GM18519 (cell line): ENCODE measurements around the gene ERMAP.
A peak's percentile ranks its signal among the peaks of the same experiment; 100 is the strongest.

Experiments
- ATAC-seq: cut with Tn5 transposase; IDR thresholded peaks from one replicate; pipeline ENCODE4 v1.9.1; 2021; ENCODE audit warnings: mild to moderate bottlenecking, moderate library complexity; ENCODE audit not compliant: unreplicated experiment, low FRiP score

Gene ERMAP, protein sequence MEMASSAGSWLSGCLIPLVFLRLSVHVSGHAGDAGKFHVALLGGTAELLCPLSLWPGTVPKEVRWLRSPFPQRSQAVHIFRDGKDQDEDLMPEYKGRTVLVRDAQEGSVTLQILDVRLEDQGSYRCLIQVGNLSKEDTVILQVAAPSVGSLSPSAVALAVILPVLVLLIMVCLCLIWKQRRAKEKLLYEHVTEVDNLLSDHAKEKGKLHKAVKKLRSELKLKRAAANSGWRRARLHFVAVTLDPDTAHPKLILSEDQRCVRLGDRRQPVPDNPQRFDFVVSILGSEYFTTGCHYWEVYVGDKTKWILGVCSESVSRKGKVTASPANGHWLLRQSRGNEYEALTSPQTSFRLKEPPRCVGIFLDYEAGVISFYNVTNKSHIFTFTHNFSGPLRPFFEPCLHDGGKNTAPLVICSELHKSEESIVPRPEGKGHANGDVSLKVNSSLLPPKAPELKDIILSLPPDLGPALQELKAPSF

DNA sequence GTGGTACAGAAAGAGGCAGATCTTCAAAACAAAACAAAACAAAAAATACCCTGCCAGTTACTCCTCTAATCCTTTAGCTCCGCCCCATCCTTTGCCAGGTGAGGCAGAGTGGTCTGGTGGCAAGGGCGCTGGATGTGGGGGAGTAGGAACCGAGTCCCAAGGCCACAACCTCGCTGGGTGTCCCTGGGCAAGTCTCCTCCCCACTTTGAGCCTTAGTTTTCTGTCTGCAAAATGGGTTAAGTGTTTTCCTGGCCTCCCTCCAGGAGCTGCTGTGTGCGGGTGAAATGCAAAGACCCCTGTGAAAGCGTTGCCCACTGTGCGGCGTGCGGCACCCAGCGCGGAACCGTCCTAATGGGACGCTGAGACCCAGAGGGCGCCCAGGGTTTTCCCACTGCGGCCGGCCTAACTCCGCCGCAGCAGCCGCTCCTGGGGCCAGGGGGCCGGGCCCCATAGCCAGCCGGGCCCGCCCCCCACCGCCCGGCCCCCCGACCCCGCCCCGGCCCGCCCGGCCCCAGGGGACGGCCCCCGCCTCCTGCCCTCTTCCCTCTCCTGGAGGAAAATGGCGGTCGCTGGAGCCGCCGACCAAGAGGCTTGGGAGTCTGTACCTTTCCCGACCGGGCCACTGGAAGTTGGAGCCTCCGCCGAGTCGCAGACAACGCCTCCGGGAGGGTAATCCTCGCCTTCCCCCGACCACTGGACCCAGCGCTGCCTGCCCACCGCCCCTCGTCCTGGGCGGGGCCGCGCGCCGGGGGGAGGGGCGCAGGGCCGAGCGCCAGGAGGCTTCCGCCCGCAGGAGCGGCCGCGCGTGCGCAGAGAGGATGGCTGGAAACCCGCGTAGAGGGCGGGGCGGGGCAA lies at the start of gene ERMAP, which contains the start of gene SVBP:
ERMAP (plus strand) TSS at position 538 of the 855 bp plus-strand sequence. CDS start 13,327 bp downstream, outside the sequence.
SVBP (minus strand) TSS at position 813 of the 855 bp plus-strand sequence. CDS start 853 bp downstream, outside the sequence.
- peak; percentile 73 for ATAC-seq

DNA sequence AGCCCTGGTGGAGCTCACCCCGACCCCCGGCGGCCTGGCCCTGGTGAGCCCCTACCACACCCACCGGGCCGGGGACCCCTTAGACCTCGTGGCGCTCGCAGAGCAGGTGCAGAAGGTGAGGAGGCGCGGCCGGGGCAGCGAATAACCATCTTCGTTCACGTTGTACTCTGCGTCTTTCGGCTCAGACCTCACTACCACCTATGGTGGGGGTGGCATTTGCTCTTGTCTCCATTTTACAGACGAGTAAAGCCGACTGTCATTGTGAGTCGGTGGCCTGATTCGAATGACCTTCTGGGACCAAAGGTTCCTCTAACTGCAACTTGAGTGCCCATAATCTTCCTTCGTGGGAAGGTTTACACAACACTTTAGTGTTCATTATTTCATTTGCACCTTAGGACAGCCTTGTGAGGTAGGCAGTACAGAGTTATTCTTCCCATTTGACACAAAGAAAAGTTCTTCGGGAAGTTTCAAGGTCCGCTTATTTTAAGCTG lies 49.4 kb upstream of the ERMAP start:
- no peak for ATAC-seq

DNA sequence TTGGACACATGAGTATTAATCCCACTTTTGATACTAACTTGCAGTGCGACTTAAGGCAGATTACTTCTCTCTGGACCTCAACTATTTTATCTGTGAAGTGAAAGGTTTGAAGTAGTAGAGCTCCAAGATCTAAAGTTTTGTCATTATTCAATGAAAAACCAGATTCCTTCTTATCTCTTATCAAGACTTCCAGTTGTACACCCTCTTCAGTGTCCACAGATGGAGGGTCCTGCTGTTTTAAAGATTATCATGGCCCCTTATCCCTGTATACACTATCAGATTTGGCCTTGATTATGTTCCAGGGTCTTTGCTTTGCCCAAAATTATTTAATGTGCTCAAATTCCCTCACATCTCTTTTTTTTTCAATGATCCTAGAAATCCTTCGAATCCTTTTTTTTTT lies 48.8 kb upstream of the ERMAP start:
- no peak for ATAC-seq

DNA sequence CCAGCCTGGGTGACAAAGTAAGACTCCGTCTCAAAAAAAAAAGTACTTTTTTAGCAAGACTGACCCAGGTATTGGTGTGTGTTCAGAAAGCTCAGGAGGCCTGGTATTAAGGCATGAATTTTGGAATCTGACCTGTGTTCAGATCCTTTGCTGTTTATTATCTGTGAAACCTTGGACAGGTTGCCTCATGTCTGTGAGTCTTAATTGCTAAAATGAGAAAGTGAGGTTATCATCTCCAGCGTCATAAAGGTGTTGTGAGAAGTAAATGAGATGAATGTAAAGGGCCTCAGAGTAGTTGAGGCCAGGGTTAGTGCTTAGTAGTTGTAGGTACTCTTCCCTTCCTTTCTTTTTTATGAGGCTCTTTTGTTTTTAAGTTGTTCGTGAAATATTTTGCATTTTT lies 47.1 kb upstream of the ERMAP start:
- no peak for ATAC-seq

DNA sequence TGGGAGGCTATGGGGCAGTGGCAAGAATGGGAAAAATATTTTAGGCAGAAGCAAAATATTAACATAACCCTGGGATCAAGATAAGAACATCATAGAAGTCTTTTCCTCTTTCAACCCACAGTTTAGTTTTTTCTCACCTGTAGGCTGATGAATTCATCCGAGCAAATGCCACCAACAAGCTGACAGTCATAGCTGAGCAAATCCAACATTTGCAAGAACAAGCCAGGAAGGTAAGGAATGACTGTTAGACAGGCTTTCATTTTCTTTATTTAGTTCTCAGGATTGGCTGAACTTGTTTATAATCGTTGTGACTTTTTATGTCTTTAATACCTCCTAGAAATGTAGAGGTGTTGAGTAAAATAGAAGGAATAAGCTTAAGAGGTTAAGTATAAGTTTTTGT lies 43.5 kb upstream of the ERMAP start:
- ATAC-seq: no peak

DNA sequence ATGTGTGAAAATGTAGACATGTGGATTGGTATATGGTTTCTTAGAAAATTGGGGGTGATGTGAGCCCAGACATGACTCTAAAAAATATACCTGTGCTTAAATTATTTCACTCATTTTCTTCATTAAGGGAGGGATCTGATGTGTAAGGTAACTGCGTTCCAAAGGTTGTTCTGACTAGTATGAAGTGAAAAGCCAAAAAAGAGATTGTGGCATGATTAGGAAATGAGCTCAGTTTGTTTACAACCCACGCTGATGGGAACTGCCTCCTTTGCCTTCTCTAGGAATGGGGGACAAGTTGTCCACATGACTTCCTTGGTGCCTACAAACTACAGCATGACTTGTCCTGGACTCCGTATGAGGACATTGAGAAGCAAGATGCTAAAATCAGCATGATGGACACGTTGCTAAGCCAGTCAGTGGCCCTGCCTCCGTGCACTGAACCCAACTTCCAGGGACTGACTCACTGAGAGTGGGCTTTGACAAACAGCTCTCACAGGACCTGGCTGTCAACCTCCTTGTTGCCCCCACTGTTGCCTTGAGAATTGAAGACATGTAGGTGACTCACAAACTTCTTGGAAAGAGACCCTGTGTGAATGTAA lies 41.9 kb upstream of the ERMAP start:
- no peak for ATAC-seq

DNA sequence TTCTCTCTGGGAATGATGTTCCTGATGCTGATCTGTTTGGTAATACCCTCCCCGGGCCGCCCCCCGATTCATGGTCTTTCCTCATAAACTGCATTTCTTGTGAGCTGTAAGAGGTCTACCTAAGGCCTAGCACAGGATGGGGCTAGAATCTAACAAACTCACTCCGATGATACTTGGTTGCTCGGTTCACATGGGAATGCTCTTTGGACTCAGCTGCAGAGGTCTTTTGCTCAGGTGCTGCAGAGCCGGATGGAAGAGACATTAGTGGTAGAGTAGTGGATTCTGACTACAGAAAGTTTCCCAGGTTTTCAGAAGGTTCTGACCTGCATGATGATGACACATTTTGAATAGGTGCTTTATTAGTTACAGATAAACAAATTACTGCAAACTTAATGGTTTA lies 40.4 kb upstream of the ERMAP start:
- no peak for ATAC-seq

DNA sequence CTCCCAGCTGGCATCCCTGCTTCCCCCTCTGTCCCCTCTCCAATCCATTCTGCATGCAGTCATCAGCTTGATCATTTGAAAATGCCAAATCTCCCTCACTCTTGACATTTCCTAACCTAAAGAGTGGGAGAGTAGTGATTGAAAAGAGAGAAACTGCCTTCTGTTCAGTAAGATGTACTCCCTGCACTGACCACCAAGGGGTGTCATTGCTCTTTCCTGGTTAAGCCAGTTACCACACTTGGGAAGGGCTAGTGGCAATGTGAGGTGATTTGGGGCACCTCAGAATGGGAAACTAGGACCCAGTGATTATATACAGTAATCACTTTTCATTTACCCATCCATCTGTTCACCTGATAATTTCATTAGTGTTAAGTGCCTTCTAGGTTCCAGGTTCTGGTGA lies 39.1 kb upstream of the ERMAP start:
- no peak for ATAC-seq

DNA sequence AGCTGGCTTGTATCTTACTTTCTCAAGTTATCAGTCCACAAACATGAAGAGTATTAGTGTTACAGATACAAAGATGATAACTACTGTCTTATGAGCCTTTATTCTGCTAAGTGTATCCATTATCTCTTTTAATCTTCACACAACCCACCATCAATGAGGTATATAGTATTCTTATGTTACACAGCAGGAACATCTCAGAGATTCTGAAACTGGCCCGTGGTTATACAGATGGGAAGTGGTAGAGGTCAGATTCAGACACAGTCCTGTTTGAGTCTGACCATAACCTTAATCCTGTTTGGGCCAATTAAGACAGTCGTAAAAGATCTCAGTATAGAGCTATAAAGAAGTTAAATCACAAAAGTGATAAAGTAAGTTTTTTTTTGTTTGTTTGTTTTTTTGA lies 37.2 kb upstream of the ERMAP start:
- no peak for ATAC-seq

DNA sequence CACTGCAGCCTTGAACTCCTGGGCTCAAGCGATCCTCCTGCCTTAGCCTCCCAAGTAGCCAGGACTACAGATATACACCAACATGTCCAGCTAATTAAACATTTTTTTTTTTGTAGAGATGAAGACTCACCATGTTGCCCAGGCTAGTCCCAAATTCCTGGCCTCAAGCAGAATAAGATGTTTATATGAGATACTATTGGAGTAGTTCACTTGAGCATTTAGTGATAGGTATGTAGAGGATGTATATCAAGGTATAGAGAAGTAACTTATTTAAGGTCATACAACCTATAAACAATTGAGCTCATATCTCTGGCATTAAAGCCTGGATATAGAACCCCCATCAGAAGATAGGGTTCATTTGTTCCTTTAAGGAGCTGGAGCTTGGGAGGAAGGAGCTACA lies 36.7 kb upstream of the ERMAP start:
- no peak for ATAC-seq

DNA sequence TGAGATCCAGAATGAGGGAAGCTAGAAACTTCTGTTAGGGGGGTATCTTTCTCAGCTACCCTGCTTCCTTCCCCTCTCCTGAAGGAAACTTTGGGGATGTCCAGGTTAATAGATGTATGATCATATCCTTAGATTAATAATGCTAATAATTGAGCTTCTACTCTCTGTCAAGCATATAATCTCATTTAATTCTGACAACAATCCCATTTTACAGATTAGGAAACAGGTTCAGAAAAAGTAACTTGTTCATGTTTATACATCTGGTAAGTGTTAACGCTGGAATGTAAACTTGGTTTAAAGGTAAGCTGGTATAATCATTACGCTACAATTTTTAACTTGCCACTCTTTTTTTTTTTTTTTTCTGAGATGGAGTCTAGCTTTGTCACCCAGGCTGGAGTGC lies 33.8 kb upstream of the ERMAP start:
- no peak for ATAC-seq

DNA sequence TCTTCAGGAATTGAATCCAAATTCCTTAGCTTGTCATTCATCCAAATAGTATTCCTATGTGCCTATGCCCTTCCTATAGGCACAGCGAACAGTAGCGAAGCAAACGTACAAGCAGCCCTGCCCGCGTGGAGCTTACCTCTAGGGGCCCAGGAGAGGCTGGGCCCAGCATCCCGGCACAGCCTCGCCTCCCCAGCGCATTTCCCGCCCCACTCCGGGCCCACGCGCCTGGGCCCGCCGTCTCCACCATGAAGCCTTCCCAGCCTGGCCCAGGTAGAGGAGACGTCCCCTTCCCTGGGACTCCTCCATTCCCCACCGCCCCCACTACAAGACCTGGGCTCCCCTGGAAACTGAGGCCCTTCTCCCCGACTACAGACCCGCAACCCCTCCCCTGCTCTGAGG lies 32.4 kb upstream of the ERMAP start:
- ATAC-seq: no peak

DNA sequence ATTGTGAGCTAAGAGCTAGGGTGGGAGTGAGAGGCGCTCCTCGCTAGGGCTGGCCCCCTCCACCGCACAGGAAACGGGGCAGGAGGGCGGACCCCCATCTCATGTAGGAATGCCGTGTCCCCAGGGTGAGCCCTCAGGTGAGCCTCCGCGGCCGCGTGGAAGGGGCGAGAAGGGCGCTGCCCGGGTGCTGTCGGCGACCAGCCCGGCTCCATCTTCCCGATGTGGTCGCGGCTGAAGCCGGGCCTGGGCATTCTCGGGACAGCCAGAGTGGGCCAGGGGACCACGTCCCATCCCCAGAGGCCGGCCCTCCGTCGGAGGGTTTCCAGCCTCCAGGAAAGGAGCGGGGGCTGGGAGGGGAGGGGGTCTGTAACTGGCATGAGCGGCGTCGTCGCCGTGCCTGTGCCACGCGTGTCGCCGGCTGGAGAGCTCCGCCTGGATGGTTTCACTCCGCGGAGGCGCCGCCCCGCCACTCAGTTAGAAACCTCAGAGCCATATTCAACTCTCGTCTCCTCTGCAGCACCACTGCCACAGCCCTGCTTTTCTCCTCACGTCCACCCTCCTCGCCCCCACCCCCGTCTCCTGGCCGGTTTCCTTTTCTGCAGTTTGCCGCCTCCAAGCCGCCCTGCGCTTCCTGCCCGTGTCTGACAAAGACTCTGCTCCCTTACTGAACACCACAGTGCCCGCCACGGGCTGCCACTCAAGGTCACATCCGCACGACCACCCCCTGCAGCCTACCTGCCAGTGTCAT lies 31.8 kb upstream of the ERMAP start, which contains the start of gene TMEM269:
TMEM269 (plus strand) TSS at position 46 of the 748 bp plus-strand sequence. CDS start 4,903 bp downstream, outside the sequence.
- ATAC-seq: no peak

DNA sequence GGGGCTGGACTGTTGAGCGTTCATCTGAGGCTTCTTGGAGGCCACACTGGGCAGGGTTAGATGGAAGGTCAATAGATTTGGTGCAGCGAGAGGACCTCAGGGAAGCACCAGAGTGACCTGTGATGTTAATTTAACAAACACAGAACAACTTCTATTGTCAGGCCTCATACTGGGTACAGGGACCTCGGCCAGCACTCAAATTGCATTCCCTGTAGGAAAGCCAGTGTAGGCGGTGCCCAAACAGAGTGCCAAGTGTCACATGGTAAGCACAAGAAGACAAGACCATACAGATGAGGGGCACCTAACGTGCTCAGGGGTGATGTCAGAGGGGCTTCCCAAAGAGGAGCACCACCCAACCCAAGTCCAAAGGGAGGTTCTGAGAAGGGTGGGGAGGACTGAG lies 30.8 kb upstream of the ERMAP start:
- no peak for ATAC-seq

DNA sequence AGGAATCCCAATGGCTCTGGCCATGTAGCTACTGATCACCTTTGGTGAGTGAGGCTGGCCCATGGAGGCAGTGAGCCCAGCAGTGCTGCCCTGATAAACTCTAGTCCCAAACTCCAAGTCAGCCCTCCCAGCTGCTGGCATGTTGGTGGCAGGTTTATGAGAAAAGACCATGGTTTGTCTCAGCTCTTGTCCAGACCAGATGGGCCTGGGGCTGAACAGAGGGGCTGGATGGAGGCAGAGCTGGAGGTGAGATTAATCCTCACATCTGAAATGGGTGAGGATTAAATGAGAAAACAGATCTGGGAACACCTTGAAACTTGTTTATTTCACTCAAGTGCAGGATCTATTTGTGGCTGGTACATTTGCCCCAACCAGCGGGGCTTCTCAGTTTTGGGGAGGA lies 28.9 kb upstream of the ERMAP start:
- ATAC-seq: no peak

DNA sequence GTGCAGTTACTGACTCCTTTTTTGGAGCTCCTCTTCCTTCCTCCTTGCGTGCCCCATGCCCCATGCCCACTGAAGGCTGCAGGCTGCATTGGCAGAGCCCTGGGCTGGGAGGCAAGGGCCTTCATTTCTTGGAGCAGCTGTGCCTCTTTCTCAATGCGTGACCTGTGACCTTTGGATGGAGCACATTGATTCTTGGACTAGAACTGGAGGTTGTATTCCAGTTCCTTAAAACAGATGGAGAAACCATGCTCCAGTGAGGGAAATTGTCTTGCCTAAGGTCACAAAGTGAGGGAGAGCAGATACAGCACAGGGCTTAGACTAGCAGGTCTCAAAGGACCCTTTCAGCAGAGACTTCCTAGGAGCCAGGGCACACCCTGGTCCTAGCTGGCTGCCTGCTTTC lies 23.1 kb upstream of the ERMAP start:
- no peak for ATAC-seq

DNA sequence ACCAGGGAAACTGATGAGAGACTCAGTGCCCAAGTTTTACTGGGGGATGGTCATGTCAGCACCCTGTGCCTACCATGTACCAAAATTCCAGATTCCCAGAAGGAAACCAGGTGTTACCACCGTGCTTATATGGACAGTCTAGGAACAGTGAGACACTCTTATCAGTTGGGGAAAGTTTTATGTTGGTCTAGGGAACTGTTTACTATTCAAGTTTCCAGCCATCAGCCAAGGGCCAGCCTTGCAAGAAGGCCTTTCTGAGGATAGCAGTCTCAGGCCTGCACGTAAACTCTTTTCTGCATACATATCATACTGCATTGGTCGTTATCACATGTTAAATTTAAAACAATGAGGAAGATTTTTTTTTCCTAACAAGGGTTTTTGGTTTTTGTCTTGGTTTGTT lies 19.5 kb upstream of the ERMAP start:
- ATAC-seq: no peak

DNA sequence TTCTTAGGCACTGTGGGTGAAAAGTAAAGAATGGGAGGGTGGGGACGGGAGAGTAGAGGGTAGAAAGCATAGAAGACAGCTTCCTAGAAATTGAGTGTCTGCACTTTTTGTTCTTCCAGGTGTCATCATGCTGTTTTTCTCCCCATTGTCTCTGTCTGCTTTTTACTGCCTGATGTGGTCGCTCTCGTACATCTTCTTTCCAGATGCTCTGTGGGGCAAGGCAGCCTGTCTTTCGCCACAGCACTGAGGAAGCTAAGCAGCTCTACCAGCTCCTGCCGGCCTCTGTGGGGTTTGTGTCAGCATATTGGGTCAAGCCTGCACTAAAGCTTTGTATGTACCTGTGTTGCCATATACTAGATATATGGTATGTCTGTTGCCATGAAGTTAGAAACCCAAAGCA lies 18.9 kb upstream of the ERMAP start:
- no peak for ATAC-seq

DNA sequence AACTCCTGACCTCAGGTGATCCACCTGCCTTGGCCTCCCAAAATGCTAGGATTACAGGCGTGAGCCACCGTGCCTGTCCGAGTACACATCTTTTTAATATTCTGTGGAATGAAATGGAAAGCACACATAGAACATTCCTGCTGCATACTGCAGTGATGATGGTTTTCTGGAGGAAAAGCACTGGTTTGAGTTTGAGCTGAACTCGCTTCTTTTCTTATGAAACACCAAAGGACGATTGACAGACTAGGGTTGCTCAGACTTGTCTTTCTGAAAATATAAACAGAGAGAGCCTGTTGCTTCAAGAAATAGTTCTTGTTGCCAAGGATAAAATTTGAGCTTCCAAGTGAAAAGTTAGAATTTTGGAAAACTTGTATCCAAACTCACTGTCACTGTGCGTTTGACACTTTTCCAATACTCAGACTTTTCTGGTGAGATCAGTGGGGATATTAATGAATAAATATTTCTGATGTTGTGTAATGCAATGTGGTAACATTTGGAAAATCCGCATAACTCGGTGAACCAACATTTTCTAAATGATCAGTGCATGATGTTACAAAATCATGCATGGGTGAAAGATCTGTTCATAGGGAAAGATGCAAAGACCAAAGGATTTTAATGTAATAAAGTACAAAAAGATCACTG lies 15.0 kb upstream of the ERMAP start:
- ATAC-seq: no peak

DNA sequence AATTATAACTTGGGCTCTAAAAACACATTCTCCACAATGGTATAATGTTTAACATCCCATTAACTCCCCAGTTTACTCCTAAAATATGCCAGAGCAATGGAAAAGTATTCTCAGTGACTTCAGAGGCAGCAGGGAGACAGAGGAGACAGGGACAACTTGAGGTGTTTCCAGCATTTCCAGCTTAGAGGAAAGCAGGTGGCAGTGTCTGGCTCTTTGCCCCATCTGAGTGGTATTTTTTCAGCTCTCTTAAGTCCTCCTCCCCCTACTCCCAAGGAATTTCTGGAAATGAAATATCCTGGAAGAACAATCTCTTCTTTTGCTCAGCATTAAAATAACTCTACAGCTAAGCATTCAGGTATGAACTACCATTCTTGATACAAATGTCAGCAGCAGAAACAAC lies 10.8 kb upstream of the ERMAP start:
- no peak for ATAC-seq
